ENCODE measurements around the gene NBEAL1.

GRCh38 chr2:203080447-203081045 lies 65.9 kb downstream of the NBEAL1 start:
- TF ChIP-seq CTCF (IDR thresholded peaks at IDR 0.05), result no peak
- no peak for TF ChIP-seq POLR2A (IDR thresholded peaks at IDR 0.05)
- no peak for TF ChIP-seq EP300 (IDR thresholded peaks at IDR 0.05)

Data from ovary (tissue), 3 donors.